HUDEP-2 (cell line): ENCODE results near the gene VASN.

Experiments
- DNase-seq, 76 experiments: peaks; one replicate each; lab custom pipeline; 2025; ENCODE audit not compliant: unreplicated experiment in 76 of 76; lab: John Stamatoyannopoulos, UW

Gene VASN

GRCh38 chr16:4370570-4371356 is 885 bp upstream of the VASN start:
- peak in 1 of 76 experiments; percentile 19 for DNase-seq

- peak in 2 of 76 experiments; percentile 14 to 18 for DNase-seq
Observed at GRCh38 chr16:4372001-4372577, 441 bp downstream of the VASN start.

- peak in 73 of 76 experiments; percentile 8 to 88 (median 73) for DNase-seq
Observed at GRCh38 chr16:4372578-4373355, 1.1 kb downstream of the VASN start.

GRCh38 chr16:4373356-4373908 is 1.8 kb downstream of the VASN start:
- peak in 36 of 76 experiments; percentile 25 to 75 (median 52) for DNase-seq

GRCh38 chr16:4373909-4374742 is 2.5 kb downstream of the VASN start:
- DNase-seq = peak in 48 of 76 experiments; percentile 2 to 68 (median 35)

GRCh38 chr16:4375717-4376116 is 4.1 kb downstream of the VASN start:
- no peak for DNase-seq

- DNase-seq = no peak
Observed at GRCh38 chr16:4376126-4376892, 4.7 kb downstream of the VASN start.

GRCh38 chr16:4376893-4377572 is 5.4 kb downstream of the VASN start:
- no peak for DNase-seq

- DNase-seq = no peak
Observed at GRCh38 chr16:4377573-4378154, 6.0 kb downstream of the VASN start.

- no peak for DNase-seq
Observed at GRCh38 chr16:4378161-4378666, 6.6 kb downstream of the VASN start.

- DNase-seq = no peak
Observed at GRCh38 chr16:4378999-4379690, 7.5 kb downstream of the VASN start.

- no peak for DNase-seq
Observed at GRCh38 chr16:4380119-4381063, 8.7 kb downstream of the VASN start.

GRCh38 chr16:4381072-4381934 is 9.7 kb downstream of the VASN start:
- DNase-seq = no peak

GRCh38 chr16:4381935-4382794 is 10.5 kb downstream of the VASN start:
- DNase-seq = no peak

- DNase-seq = no peak
Observed at GRCh38 chr16:4382795-4383357, 11.2 kb downstream of the VASN start.
